Endothelial cell of umbilical vein (primary cell): Measurements from ENCODE around the gene RELL2. TPM values are rescaled to one million over a fixed set of nuclear protein-coding genes. Genes with fewer than 3 reads are reported as not detected.

Experiments
- BruUV-seq: library from RNA; stranded (reverse); fragments of 400-500 nt; replicated peaks from 2 replicates; lab custom pipeline; 2021; lab: Mats Ljungman, UMichigan
- CTCF ChIA-PET: fragments of 300-600, 350-600 bp; sonication (Branson Sonifier 250); formaldehyde crosslinking; loops from one replicate; lab custom pipeline; 2021; ENCODE audit warnings: antibody characterized with exemption, inconsistent platforms; lab: Charles Lee
- POLR2A ChIA-PET: fragments of 300-600, 350-600 bp; sonication (Branson Sonifier 250); formaldehyde crosslinking; loops from one replicate; lab custom pipeline; 2021; ENCODE audit warnings: antibody characterized with exemption, inconsistent platforms; lab: Charles Lee
- DNase-seq: peaks from one replicate; pipeline ENCODE4 v3.0.0-alpha.2; 2011; ENCODE audit warnings: low read depth, low spot score
- FAIRE-seq: peaks from 2 replicates; lab custom pipeline; 2011; peaks lifted over from hg19 to GRCh38; lab: Jason Lieb, UNC
- H2AFZ ChIP-seq: 2 replicates; pipeline ENCODE4 v1.6.0; 2012; ENCODE audit warnings: low read depth, low read length, control low read depth, inconsistent platforms
- H3K27ac ChIP-seq: 2 replicates; pipeline ENCODE4 v1.5.1; 2011; ENCODE audit warnings: low read depth, mild to moderate bottlenecking, control low read depth, low read length, moderate library complexity; ENCODE audit not compliant: insufficient read depth
- H3K27me3 ChIP-seq, 2 experiments: 2 replicates each; pipeline versions ENCODE4 v1.6.0 to v1.6.1; 2011; ENCODE audit warnings: low read length in 2 of 2, mixed read lengths in 1 of 2; ENCODE audit not compliant: control insufficient read depth in 2 of 2, insufficient read depth in 2 of 2
- H3K36me3 ChIP-seq, 2 experiments: 2 replicates in 1 of 2; 3 replicates in 1 of 2; pipeline ENCODE4 v1.5.1; 2011; ENCODE audit warnings: low read length in 2 of 2, mild to moderate bottlenecking in 1 of 2, moderate library complexity in 1 of 2; ENCODE audit not compliant: control insufficient read depth in 2 of 2, insufficient read depth in 2 of 2; ENCODE audit errors: extremely low read depth in 1 of 2
- H3K4me1 ChIP-seq: 3 replicates; pipeline ENCODE4 v1.5.1; 2011; ENCODE audit warnings: mild to moderate bottlenecking, low read length; ENCODE audit not compliant: control insufficient read depth, insufficient read depth; ENCODE audit errors: extremely low read depth
- H3K4me2 ChIP-seq: 2 replicates; pipeline ENCODE4 v1.6.1; 2011; ENCODE audit warnings: low read length, control low read depth, mixed read lengths; ENCODE audit not compliant: insufficient read depth
- H3K4me3 ChIP-seq, 3 experiments: fragments of 200-600 bp in 1 of 3; sonication (generic), shearing (Covaris generic) in 1 of 3; replicated peaks in 1 of 3; 2 replicates each; pipeline ENCODE4 v1.5.1; 2011 to 2016; ENCODE audit warnings: control low read depth in 3 of 3, low read length in 3 of 3, mild to moderate bottlenecking in 2 of 3, inconsistent platforms in 1 of 3, low read depth in 1 of 3, moderate library complexity in 1 of 3; ENCODE audit not compliant: insufficient read depth in 1 of 3
- H3K79me2 ChIP-seq: 2 replicates; pipeline ENCODE4 v1.6.0; 2012; ENCODE audit warnings: low read length, inconsistent platforms; ENCODE audit not compliant: control insufficient read depth, insufficient read depth
- H3K9ac ChIP-seq: replicated peaks from 2 replicates; pipeline ENCODE3; 2011; ENCODE audit warnings: low read length, control low read depth; ENCODE audit not compliant: insufficient read depth; ENCODE audit errors: extremely low read depth
- H3K9me1 ChIP-seq: replicated peaks from 3 replicates; pipeline ENCODE4 v1.6.0; 2011; ENCODE audit warnings: mild to moderate bottlenecking, low read length; ENCODE audit not compliant: control insufficient read depth, insufficient read depth; ENCODE audit errors: extremely low read depth
- H3K9me3 ChIP-seq: replicated peaks from 2 replicates; pipeline ENCODE4 v1.5.1; 2012; ENCODE audit warnings: low read length, inconsistent platforms; ENCODE audit not compliant: control insufficient read depth, insufficient read depth
- H4K20me1 ChIP-seq: replicated peaks from 2 replicates; pipeline ENCODE3; 2011; ENCODE audit warnings: mild to moderate bottlenecking, low read length; ENCODE audit not compliant: control insufficient read depth, insufficient read depth; ENCODE audit errors: extremely low read depth
- EZH2 ChIP-seq: IDR thresholded peaks from 2 replicates; pipeline ENCODE4 v1.6.1; 2012; ENCODE audit warnings: borderline replicate concordance, low read depth, mild to moderate bottlenecking, moderate library complexity, low read length, inconsistent platforms; ENCODE audit not compliant: severe bottlenecking
- FOS ChIP-seq: IDR thresholded peaks from 2 replicates; pipeline ENCODE4 v1.6.1; 2011; ENCODE audit warnings: mild to moderate bottlenecking, low read length, moderate library complexity, borderline replicate concordance; ENCODE audit not compliant: insufficient read depth
- GATA2 ChIP-seq: IDR thresholded peaks from 2 replicates; pipeline ENCODE4 v1.7.0; 2011; ENCODE audit warnings: low read depth, mild to moderate bottlenecking, moderate library complexity, mixed read lengths, low read length; ENCODE audit not compliant: insufficient read length, insufficient read depth
- JUN ChIP-seq: IDR thresholded peaks from 2 replicates; pipeline ENCODE4 v1.6.1; 2011; ENCODE audit warnings: borderline replicate concordance, low read depth; ENCODE audit not compliant: insufficient read length, insufficient read depth
- MYC ChIP-seq: IDR thresholded peaks from one replicate; pipeline ENCODE4 v1.6.1; 2011; ENCODE audit warnings: mild to moderate bottlenecking, low read depth, low read length
- POLR2A ChIP-seq: IDR thresholded peaks from 2 replicates; pipeline ENCODE4 v1.6.1; 2012; ENCODE audit warnings: low read depth, mild to moderate bottlenecking, control low read depth, low read length
- POLR2AphosphoS5 ChIP-seq: IDR thresholded peaks from 2 replicates; pipeline ENCODE4 v1.6.1; 2012; ENCODE audit warnings: low read depth, mild to moderate bottlenecking, control low read depth, low read length, moderate library complexity; ENCODE audit not compliant: insufficient read depth
- dilution Hi-C: fragments of 300-500 bp; cut with MboI; formaldehyde crosslinking; loops from one replicate; pipeline ENCODE4 v1.15.0; 2019; ENCODE audit warnings: low sequenced_read_pairs; ENCODE audit not compliant: extremely low pct_ligation_motif_present
- intact Hi-C: fragments of 100-400 bp; cut with micrococcal nuclease; formaldehyde crosslinking; loops from one replicate; pipeline ENCODE4 v1.10.0; 2022
- polyA plus RNA-seq, 4 experiments: library from polyadenylated mRNA; depleted of rRNA in 3 of 4; stranded (reverse) in 3 of 4; unstranded in 1 of 4; fragments of >200 nt; gene quantifications; 2 replicates each; pipeline versions ENCODE4 v1.2.1 to v1.2.3, GENCODE V29; 2011 to 2012; ENCODE audit warnings: missing spikeins in 1 of 4
- total RNA-seq: library from RNA; stranded (reverse); gene quantifications from 2 replicates; pipeline ENCODE4 v1.2.3, GENCODE V29; 2021
- TF ChIP-seq, protein P1 (sequence below): IDR thresholded peaks from 2 replicates; pipeline ENCODE4 v1.6.1; 2011; ENCODE audit not compliant: insufficient read depth, insufficient read length
- TF ChIP-seq, protein P2 (sequence below), 2 donors: IDR thresholded peaks; 1 replicate in 1 of 2; 2 replicates in 1 of 2; pipeline ENCODE4 v1.5.1; 2011; ENCODE audit warnings: low read length in 2 of 2, mild to moderate bottlenecking in 2 of 2, moderate library complexity in 2 of 2, control low read depth in 1 of 2, inconsistent platforms in 1 of 2, low read depth in 1 of 2; ENCODE audit not compliant: insufficient read depth in 1 of 2; ENCODE audit errors: extremely low read depth in 1 of 2

Gene RELL2
- total and polyA plus RNA-seq, 2 donors (not counting 3 experiments of a cell fraction or from before 2014, with no cell fraction given), result 3.4 to 3.6 TPM

DNA sequence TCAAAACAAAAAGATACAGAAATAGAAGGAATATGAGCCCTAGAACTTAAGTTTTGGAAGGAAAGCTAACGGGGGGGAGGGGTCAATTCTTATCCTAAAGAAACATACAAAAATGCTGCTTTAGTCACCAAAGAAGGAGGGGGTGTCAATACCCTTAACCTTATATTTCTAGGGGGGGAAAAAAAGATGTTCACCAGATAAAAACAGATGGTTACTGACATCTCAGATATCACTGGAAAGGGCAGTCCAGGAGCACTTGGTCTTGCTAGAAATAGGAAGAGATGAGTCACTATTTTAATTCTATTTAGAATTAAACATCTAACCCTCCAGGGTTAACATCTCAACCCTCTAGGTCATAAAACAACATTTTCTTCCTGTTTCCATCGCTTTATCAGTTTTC is 19.7 kb upstream of the RELL2 start:
- peaks cover 3% of the 10 kb centered on the region for H4K20me1 ChIP-seq
- H2AFZ ChIP-seq, result no peak overlapping the region
- intact Hi-C loops (no loop called here), dilution Hi-C loops (no loop called here)
- H3K27ac ChIP-seq, result peak overlapping the region; percentile 22
- no peaks in the 10 kb centered on the region for H3K9me1 ChIP-seq
- H3K9me3 ChIP-seq, result no peaks in the 10 kb centered on the region
- H3K79me2 ChIP-seq, result peaks cover 43% of the 10 kb centered on the region
- H3K27me3 ChIP-seq, result no peaks in the 10 kb centered on the region
- ChIA-PET POLR2A (no interaction called here), CTCF (interaction anchor here (0.9 to 8.5 kb wide), 8 partner anchors 12 to 187 kb away, joined by 3 to 1019 read pairs (median 40); partner anchors contain the start of genes HDAC3, PCDHGA12 and RELL2)
- peak; percentile 26 for TF ChIP-seq POLR2AphosphoS5
- TF ChIP-seq, protein P1, sequence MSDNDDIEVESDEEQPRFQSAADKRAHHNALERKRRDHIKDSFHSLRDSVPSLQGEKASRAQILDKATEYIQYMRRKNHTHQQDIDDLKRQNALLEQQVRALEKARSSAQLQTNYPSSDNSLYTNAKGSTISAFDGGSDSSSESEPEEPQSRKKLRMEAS, result no peak
- TF ChIP-seq JUN, result peak; percentile 50
- TF ChIP-seq FOS, result peak; percentile 75
- TF ChIP-seq GATA2, result peak; percentile 81
- peaks cover 18% of the 10 kb centered on the region for H3K4me1 ChIP-seq
- H3K4me2 ChIP-seq, result peak overlapping the region; percentile 90
- H3K4me3 ChIP-seq, result peak overlapping the region in 2 of 3 experiments; percentile 77 to 84
- FAIRE-seq (peak; percentile 57), DNase-seq (no peak)
- BruUV-seq, result no TSS peak
- peak overlapping the region; percentile 67 for H3K9ac ChIP-seq
- peaks cover 0 to 5% of the 10 kb centered on the region in 2 experiments for H3K36me3 ChIP-seq

DNA sequence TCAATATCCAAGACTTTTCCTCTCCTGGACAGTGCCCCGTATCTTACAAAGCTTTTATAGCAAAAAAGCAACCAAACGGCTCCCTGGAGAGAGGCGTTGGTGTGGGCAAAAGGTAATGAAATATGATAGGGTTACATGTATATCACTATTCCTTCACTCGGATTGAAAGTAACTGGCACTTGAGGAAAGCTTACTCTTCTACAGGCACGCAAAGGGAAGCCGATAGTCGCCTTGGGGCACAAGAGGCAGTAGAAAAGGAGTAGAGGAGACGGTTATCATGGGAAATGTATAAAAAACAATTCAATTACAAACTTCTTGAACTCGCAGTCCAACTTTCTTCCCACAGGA is 19.1 kb upstream of the RELL2 start:
- TF ChIP-seq, protein P1, result no peak
- no peak for TF ChIP-seq EZH2
- no peak for TF ChIP-seq MYC
- TF ChIP-seq FOS, result no peak
- TF ChIP-seq GATA2, result no peak
- no peak for TF ChIP-seq POLR2A
- no peak for TF ChIP-seq POLR2AphosphoS5
- TF ChIP-seq JUN, result no peak
- TF ChIP-seq, protein P2, sequence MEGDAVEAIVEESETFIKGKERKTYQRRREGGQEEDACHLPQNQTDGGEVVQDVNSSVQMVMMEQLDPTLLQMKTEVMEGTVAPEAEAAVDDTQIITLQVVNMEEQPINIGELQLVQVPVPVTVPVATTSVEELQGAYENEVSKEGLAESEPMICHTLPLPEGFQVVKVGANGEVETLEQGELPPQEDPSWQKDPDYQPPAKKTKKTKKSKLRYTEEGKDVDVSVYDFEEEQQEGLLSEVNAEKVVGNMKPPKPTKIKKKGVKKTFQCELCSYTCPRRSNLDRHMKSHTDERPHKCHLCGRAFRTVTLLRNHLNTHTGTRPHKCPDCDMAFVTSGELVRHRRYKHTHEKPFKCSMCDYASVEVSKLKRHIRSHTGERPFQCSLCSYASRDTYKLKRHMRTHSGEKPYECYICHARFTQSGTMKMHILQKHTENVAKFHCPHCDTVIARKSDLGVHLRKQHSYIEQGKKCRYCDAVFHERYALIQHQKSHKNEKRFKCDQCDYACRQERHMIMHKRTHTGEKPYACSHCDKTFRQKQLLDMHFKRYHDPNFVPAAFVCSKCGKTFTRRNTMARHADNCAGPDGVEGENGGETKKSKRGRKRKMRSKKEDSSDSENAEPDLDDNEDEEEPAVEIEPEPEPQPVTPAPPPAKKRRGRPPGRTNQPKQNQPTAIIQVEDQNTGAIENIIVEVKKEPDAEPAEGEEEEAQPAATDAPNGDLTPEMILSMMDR (IDR thresholded peaks at IDR 0.05; ENCODE audit: extremely low read depth in 1 of 2, insufficient read depth in 1 of 2, low read depth in 1 of 2, low read length in 2 of 2), result no peak
- Histone ChIP-seq H3K4me1 (peaks cover 18% of the 10 kb centered on the region), H3K27ac (peak overlapping the region; percentile 22), H3K4me2 (peak overlapping the region; percentile 90), H3K4me3 (peak overlapping the region; percentile 77 to 84 (median 80)), H4K20me1 (peaks cover 3% of the 10 kb centered on the region), H3K9ac (peak overlapping the region; percentile 67), H3K79me2 (peaks cover 38% of the 10 kb centered on the region), H3K27me3 (no peaks in the 10 kb centered on the region), H3K9me1 (no peaks in the 10 kb centered on the region), H3K9me3 (no peaks in the 10 kb centered on the region), H3K36me3 (peaks cover 0 to 7% of the 10 kb centered on the region in 2 experiments), H2AFZ (no peak overlapping the region)
- CTCF ChIA-PET, result interaction anchor here (0.7 to 8.5 kb wide), 10 partner anchors 11 to 187 kb away, joined by 3 to 1019 read pairs (median 24); partner anchors contain the start of genes HDAC3, PCDHGA12 and RELL2
- TSS peak; percentile 46 for BruUV-seq
- FAIRE-seq (no peak), DNase-seq (no peak)
- POLR2A ChIA-PET, result interaction anchor here (2.7 kb wide), 1 partner anchor 26 kb away, joined by 18 read pairs; no protein-coding TSS in a partner anchor
- dilution Hi-C loops (no loop called here), intact Hi-C loops (no loop called here)
